Body of pancreas (tissue), 4 donors: ENCODE measurements around the gene CCDC73. TPM values are rescaled to one million over a fixed set of nuclear protein-coding genes. Genes with fewer than 3 reads are reported as not detected.

Source experiments
- ATAC-seq: fragments of 150-250 bp; one replicate; pipeline ENCODE4 v1.9.1; 2016
- DNase-seq, 4 donors: peaks; one replicate each; pipeline ENCODE4 v3.0.0-alpha.2; 2019
- H3K27ac ChIP-seq, 4 donors: fragments of 200-600 bp; sonication (generic); 1 replicate in 3 of 4; 2 replicates in 1 of 4; pipeline versions ENCODE4 v1.5.1 to v1.6.1; 2016 to 2019; ENCODE audit warnings: mild to moderate bottlenecking in 1 of 4, mixed read lengths in 1 of 4, moderate library complexity in 1 of 4
- H3K27me3 ChIP-seq, 2 donors: fragments of 200-600 bp; sonication (generic); one replicate each; pipeline ENCODE4 v1.6.0; 2016; ENCODE audit warnings: mild to moderate bottlenecking in 1 of 2
- H3K36me3 ChIP-seq, 2 donors: fragments of 200-600 bp; sonication (generic); replicated peaks in 1 of 2; 2 replicates each; pipeline ENCODE4 v1.5.1; 2016; ENCODE audit warnings: low read depth in 2 of 2; ENCODE audit not compliant: insufficient read depth in 1 of 2
- H3K4me1 ChIP-seq: fragments of 200-600 bp; sonication (generic); one replicate; pipeline ENCODE4 v1.6.0; 2016
- H3K4me3 ChIP-seq, 2 donors: fragments of 200-600 bp; sonication (generic); 1 replicate in 1 of 2; 2 replicates in 1 of 2; pipeline ENCODE4 v1.5.1; 2016 to 2019
- H3K9me3 ChIP-seq, 3 donors: fragments of 200-600 bp; sonication (generic); 1 replicate in 2 of 3; 2 replicates in 1 of 3; pipeline ENCODE4 v1.5.1; 2016
- CTCF ChIP-seq, 7 experiments: fragments of 450-650 bp in 4 of 7; fragments of 200-600 bp in 3 of 7; sonication (generic) in 3 of 7; IDR thresholded peaks; one replicate each; pipeline ENCODE4 v1.5.1; 2016 to 2019; ENCODE audit warnings: antibody characterized with exemption in 7 of 7
- POLR2A ChIP-seq, 3 donors: fragments of 450-650 bp; IDR thresholded peaks; one replicate each; pipeline ENCODE4 v1.6.1; 2016; ENCODE audit warnings: antibody characterized with exemption in 3 of 3, mild to moderate bottlenecking in 2 of 3
- WGBS, 2 donors: methylation state at CpG; one replicate each; pipeline ENCODE4 v1.1.5; 2017; 5-methylcytosine and 5-hydroxymethylcytosine counted together
- intact Hi-C: fragments of 100-400 bp; cut with DNase I; formaldehyde crosslinking; loops from one replicate; pipeline ENCODE4 v1.15.1; 2023
- total RNA-seq, 2 donors: library from RNA; depleted of rRNA; stranded (reverse); fragments of >200 nt; gene quantifications; one replicate each; pipeline ENCODE4 v1.1.0, GENCODE V29; 2016

CCDC73 gene
- total RNA-seq, 2 donors from 2014 or later = 0.26 TPM; not detected in 1

GRCh38 chr11:32659672-32660071 is 134.8 kb downstream of the CCDC73 start:
- H3K4me3 ChIP-seq = no peak overlapping the region
- ATAC-seq (no peak), DNase-seq (no peak)
- H3K9me3 ChIP-seq = no peaks in the 10 kb centered on the region
- TF ChIP-seq POLR2A (IDR thresholded peaks at IDR 0.05) (no peak), CTCF (IDR thresholded peaks at IDR 0.05) (no peak)
- H3K4me1 ChIP-seq = no peaks in the 10 kb centered on the region
- H3K36me3 ChIP-seq = no peaks in the 10 kb centered on the region
- H3K27ac ChIP-seq = no peak overlapping the region
- intact Hi-C loops = no loop called here
- no peaks in the 10 kb centered on the region for H3K27me3 ChIP-seq
- WGBS, 2 donors = 65 to 73% methylated on average over 2 of the region's 2 CpGs

- WGBS, 2 donors = 58 to 72% methylated on average over 2 of the region's 2 CpGs
- H3K9me3 ChIP-seq = no peaks in the 10 kb centered on the region
- H3K27me3 ChIP-seq = no peaks in the 10 kb centered on the region
- H3K36me3 ChIP-seq = no peaks in the 10 kb centered on the region
- TF ChIP-seq POLR2A (IDR thresholded peaks at IDR 0.05) (no peak), CTCF (IDR thresholded peaks at IDR 0.05) (no peak)
- intact Hi-C loops = no loop called here
- H3K4me1 ChIP-seq = no peaks in the 10 kb centered on the region
- DNase-seq (no peak), ATAC-seq (no peak)
- H3K27ac ChIP-seq = no peak overlapping the region
- no peak overlapping the region for H3K4me3 ChIP-seq
Measured at GRCh38 chr11:32658639-32659406, 135.6 kb downstream of the CCDC73 start.

GRCh38 chr11:32643526-32643925 is 150.9 kb downstream of the CCDC73 start:
- TF ChIP-seq CTCF (IDR thresholded peaks at IDR 0.05) (no peak), POLR2A (IDR thresholded peaks at IDR 0.05) (no peak)
- no peak overlapping the region for H3K4me3 ChIP-seq
- no peaks in the 10 kb centered on the region for H3K9me3 ChIP-seq
- no peak overlapping the region for H3K27ac ChIP-seq
- H3K27me3 ChIP-seq = no peaks in the 10 kb centered on the region
- intact Hi-C loops = no loop called here
- no peaks in the 10 kb centered on the region for H3K4me1 ChIP-seq
- DNase-seq (no peak), ATAC-seq (no peak)
- 47 to 53% methylated on average over 1 of the region's 1 CpG for WGBS, 2 donors
- no peaks in the 10 kb centered on the region for H3K36me3 ChIP-seq

- no peaks in the 10 kb centered on the region for H3K9me3 ChIP-seq
- TF ChIP-seq CTCF (IDR thresholded peaks at IDR 0.05) (no peak), POLR2A (IDR thresholded peaks at IDR 0.05) (no peak)
- no peak for DNase-seq
- H3K27ac ChIP-seq = no peak overlapping the region
- H3K4me1 ChIP-seq = no peaks in the 10 kb centered on the region
- intact Hi-C loops = no loop called here
- no peak for ATAC-seq
- no peaks in the 10 kb centered on the region for H3K36me3 ChIP-seq
- no peaks in the 10 kb centered on the region for H3K27me3 ChIP-seq
- H3K4me3 ChIP-seq = no peak overlapping the region
Measured at GRCh38 chr11:32641361-32641760, 153.1 kb downstream of the CCDC73 start.

GRCh38 chr11:32635819-32636218 is 158.6 kb downstream of the CCDC73 start:
- ATAC-seq = no peak
- no peak overlapping the region for H3K4me3 ChIP-seq
- 57 to 63% methylated on average over 2 of the region's 2 CpGs for WGBS, 2 donors
- intact Hi-C loops = no loop called here
- no peaks in the 10 kb centered on the region for H3K36me3 ChIP-seq
- DNase-seq = no peak
- no peaks in the 10 kb centered on the region for H3K4me1 ChIP-seq
- no peak overlapping the region for H3K27ac ChIP-seq
- no peaks in the 10 kb centered on the region for H3K27me3 ChIP-seq
- TF ChIP-seq POLR2A (IDR thresholded peaks at IDR 0.05) = no peak
- no peak for TF ChIP-seq CTCF (IDR thresholded peaks at IDR 0.05)
- H3K9me3 ChIP-seq = no peaks in the 10 kb centered on the region
